Measurements from ENCODE around the gene HS3ST6.
"Not testable (repeated sequence)": the region's sequence is repeated elsewhere in the genome, so short reads cannot be mapped to it uniquely, and the experiment has no call there.

The HS3ST6 gene

GRCh38 chr16:1906055-1906845 lies 12.0 kb downstream of the HS3ST6 start:
- DNase-seq, result no peak

- DNase-seq, result no peak
These were observed 14.1 kb downstream of the HS3ST6 start for GRCh38 chr16:1903845-1904840.

- no peak for DNase-seq
These were observed 15.0 kb downstream of the HS3ST6 start for GRCh38 chr16:1903220-1903574.

GRCh38 chr16:1902547-1903219 lies 15.5 kb downstream of the HS3ST6 start:
- no peak for DNase-seq

- no peak for DNase-seq
These were observed 17.8 kb downstream of the HS3ST6 start for GRCh38 chr16:1900452-1900774.

DNA sequence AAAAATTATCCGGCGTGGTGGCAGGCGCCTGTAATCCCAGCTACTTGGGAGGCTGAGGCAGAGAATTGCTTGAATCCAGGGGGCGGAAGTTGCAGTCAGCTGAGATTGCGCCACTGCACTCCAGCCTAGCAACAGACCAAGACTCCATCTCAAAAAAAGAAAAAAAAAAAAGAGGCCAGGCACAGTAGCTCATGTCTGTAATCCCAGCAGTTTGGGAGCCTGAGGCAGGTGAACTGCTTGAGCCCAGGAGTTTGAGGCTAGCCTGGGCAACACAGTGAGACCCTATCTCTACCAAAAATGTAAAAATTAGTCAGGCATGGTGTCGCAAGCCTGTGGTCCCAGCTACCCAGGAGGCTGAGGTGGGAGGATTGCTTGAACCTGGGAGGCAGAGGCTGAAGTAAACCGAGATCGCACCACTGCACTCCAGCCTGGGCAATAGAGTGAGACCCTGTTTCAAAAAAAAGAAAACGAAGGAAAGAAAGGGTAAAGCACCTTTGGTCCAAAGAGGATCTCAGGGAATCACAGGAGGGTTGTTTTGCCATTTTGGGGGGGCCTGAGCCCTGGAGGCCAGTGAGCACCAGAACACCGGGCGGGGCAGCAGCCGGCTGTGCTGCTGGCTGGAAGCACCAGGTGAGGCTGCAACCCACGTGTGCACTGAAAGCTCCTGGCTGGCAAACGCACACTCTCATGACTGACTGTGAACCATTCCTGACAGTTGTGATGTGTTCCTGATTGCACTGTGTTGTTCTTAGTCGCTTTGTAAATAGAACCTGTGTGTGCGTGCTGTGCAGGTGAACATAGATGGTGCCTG lies 18.4 kb downstream of the HS3ST6 start:
- no peak for DNase-seq

GRCh38 chr16:1897692-1898091 lies 20.5 kb downstream of the HS3ST6 start:
- not testable (repeated sequence) for DNase-seq

- no peak for DNase-seq
These were observed 22.1 kb downstream of the HS3ST6 start for GRCh38 chr16:1895949-1896675.

GRCh38 chr16:1895068-1895467 lies 23.1 kb downstream of the HS3ST6 start:
- DNase-seq, result no peak

GRCh38 chr16:1890708-1891050 lies 27.5 kb downstream of the HS3ST6 start:
- DNase-seq, result no peak

DNA sequence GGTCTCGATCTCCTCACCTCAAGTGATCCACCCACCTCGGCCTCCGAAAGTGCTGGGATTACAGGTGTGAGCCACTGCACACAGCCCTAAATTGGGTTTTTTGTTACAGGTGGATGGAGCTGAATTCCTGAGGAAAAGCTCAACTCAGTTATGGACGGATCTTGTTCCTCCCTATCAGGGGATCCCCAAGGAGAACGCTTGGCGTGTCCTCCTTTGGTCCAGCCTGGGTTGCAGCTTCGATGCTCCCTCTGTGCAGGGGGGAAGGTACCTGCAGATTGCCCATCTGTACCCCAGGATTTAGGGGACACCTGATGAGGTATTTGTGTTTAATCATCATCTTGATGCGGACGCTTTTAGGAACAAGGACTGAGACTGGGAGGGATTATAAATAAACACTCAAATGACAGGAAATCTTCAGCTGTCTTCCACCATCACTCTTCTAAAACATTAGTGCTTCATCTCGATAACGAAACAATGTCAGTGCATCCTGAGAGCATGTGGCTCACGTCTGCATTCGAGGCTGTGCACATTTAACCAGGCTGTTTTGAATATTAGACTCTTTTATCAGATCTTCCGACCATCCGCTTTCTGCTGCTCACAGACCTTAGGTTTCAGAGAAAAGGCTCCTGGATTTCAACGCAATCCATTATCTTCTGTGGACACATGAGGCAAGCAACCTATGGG lies 28.0 kb downstream of the HS3ST6 start:
- no peak for DNase-seq

DNA sequence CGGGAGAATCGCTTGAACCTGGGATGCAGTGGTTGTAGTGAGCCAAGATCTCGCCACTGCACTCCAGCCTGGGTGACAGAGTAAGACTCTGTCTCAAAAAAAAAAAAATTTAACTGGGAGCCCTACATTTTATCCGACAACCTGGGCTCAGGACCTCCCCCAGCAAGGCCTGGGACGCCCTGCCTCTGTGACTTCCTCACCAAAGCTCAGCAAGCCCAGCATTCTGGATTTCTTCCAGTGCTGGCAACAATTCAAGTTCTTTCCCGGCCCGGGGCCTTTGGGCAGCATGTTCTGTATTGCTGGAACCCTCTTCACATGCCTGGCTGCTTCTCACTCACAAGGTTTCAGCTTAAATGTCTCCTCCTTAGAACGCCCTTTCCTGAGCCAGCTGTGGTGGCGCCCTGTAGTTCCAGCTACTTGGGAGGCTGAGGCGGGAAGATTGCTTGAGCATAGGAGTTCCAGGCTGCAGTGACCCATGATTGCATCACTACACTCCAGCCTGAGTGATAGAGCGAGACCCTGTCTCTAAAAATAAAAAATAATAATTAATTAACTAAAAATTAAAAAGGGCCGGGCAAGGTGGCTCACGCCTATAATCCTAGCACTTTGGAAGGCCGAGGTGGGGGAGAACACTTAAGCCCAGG lies 30.4 kb downstream of the HS3ST6 start:
- DNase-seq, result no peak

DNA sequence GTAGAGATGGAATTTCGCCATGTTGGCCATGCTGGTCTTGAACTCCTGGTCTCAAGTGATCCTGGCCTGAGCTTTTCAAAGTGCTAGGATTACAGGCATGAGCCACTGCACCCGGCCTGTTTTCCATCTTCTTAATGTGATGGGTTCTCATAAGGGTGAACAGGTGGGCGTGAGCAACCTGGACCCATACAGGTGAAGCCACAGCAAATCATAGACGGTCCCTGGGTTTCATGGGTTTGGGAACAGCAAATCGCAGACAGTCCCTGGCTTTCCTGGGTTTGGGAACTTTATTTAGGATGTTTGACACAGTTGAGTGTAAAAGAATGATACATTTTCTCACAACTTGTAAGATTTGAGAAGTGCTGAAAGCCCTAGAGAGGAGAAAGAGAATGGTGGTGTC lies 33.3 kb downstream of the HS3ST6 start:
- DNase-seq, result no peak

DNA sequence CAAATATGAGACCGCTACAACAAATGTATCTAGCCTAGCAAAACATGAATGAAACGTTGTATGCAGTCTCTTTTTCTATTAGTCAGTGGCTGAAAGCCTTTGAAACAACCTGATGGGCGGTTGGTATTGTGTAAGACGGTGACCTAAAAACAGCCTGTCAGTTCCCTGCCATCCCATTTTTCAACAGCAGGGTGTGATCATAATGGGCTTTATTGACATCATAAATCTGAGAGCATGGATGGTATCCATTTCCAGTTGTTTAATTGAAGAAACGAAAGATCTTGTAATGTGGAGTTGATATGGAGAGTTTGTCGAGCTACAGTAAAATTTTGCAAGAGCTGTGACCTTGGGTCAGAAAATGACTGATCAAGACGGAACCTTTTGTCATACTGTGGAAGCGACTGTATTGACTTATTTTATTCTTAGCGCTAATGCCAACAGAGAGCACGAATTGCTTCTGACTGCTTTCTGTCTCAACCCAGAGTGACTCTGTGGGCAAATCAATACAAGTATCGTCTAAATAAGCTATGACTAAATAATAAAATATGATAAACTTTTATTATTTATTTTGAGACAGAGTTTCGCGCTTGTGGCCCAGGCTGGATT lies 34.0 kb downstream of the HS3ST6 start:
- DNase-seq, result peak; percentile 9

GRCh38 chr16:1881172-1881571 lies 37.0 kb downstream of the HS3ST6 start:
- not testable (repeated sequence) for DNase-seq

GRCh38 chr16:1879477-1879876 lies 38.7 kb downstream of the HS3ST6 start:
- no peak for DNase-seq

GRCh38 chr16:1878256-1878655 lies 40.0 kb downstream of the HS3ST6 start:
- no peak for DNase-seq

DNA sequence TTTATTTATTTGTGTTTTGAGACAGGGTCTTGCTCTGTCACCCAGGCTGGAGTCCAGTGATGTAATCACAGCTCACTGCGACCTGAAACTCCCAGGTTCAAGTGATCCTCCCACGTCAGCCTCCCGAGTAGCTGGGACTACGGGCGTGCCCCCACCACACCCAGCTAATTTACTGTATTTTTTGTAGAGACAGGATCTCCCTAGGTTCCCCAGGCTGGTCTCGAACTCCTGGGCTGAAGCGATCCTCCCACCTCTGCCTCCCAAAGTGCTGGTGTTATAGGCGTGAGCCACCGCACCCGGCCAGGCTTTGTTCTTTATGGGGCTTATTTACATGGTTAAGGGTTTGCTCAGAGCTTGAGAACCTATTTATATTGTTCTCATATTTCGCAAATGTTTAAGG lies 40.4 kb downstream of the HS3ST6 start:
- no peak for DNase-seq

- DNase-seq, result no peak
These were observed 41.1 kb downstream of the HS3ST6 start for GRCh38 chr16:1877089-1877488.

- DNase-seq, result no peak
These were observed 41.7 kb downstream of the HS3ST6 start for GRCh38 chr16:1876468-1876867.
